Type B pancreatic cell (in vitro differentiated cells): ENCODE measurements around the gene AMN. TPM values are rescaled to one million over a fixed set of nuclear protein-coding genes. Genes with fewer than 3 reads are reported as not detected.

Experiments
- DNase-seq: peaks from one replicate; pipeline ENCODE4 v3.0.0; 2021; ENCODE audit warnings: mixed read lengths; ENCODE audit not compliant: unreplicated experiment; ENCODE audit errors: extremely low spot score
- H3K27ac Mint-ChIP-seq: 2 replicates; pipeline ENCODE4 v1.8.0; 2021; ENCODE audit warnings: mild to moderate bottlenecking, mixed read lengths
- H3K27me3 Mint-ChIP-seq: 2 replicates; pipeline ENCODE4 v1.8.0; 2021; ENCODE audit warnings: mixed read lengths
- H3K36me3 Mint-ChIP-seq: 2 replicates; pipeline ENCODE4 v1.8.0; 2021; ENCODE audit warnings: mixed read lengths
- H3K4me1 Mint-ChIP-seq: one replicate; pipeline ENCODE4 v1.8.0; 2021; ENCODE audit warnings: mixed read lengths; ENCODE audit not compliant: unreplicated experiment
- H3K4me3 Mint-ChIP-seq: 2 replicates; pipeline ENCODE4 v1.8.0; 2021; ENCODE audit warnings: mild to moderate bottlenecking, mixed read lengths
- H3K9me3 Mint-ChIP-seq: 2 replicates; pipeline ENCODE4 v1.8.0; 2021; ENCODE audit warnings: mixed read lengths
- CTCF ChIP-seq: fragments of 200-600 bp; sonication (generic); conservative IDR thresholded peaks from 2 replicates; pipeline ENCODE4 v1.5.0; 2021; ENCODE audit warnings: antibody characterized with exemption, mild to moderate bottlenecking
- total RNA-seq: library from RNA; stranded (reverse); gene quantifications from 2 replicates; pipeline ENCODE4 v1.2.1, GENCODE V29; 2021; ENCODE audit warnings: low replicate concordance

Gene AMN
- total RNA-seq, 1 donor from 2014 or later: 18.3 TPM

GRCh38 chr14:102917469-102918211 is 4.8 kb upstream of the AMN start:
- H3K9me3 Mint-ChIP-seq: no peaks in the 10 kb centered on the region
- H3K27me3 Mint-ChIP-seq: no peaks in the 10 kb centered on the region
- DNase-seq: no peak

GRCh38 chr14:102918438-102918837 is 4.0 kb upstream of the AMN start:
- DNase-seq: no peak
- Mint-ChIP-seq H3K9me3 (no peaks in the 10 kb centered on the region), H3K4me1 (no peaks in the 10 kb centered on the region), H3K4me3 (no peak overlapping the region), H3K27ac (no peak overlapping the region), H3K36me3 (no peaks in the 10 kb centered on the region), H3K27me3 (no peaks in the 10 kb centered on the region)
- no peak for TF ChIP-seq CTCF

More at GRCh38 chr14:102917469-102918211, 4.8 kb upstream of the AMN start:
- H3K36me3 Mint-ChIP-seq: no peaks in the 10 kb centered on the region
- no peaks in the 10 kb centered on the region for H3K4me1 Mint-ChIP-seq
- peak; percentile 74 for TF ChIP-seq CTCF
- H3K27ac Mint-ChIP-seq: no peak overlapping the region
- no peak overlapping the region for H3K4me3 Mint-ChIP-seq

GRCh38 chr14:102920273-102920997 is 2.0 kb upstream of the AMN start:
- H3K4me3 Mint-ChIP-seq: no peak overlapping the region
- no peak for DNase-seq
- no peaks in the 10 kb centered on the region for H3K9me3 Mint-ChIP-seq
- TF ChIP-seq CTCF: no peak
- H3K27ac Mint-ChIP-seq: no peak overlapping the region
- H3K36me3 Mint-ChIP-seq: no peaks in the 10 kb centered on the region
- H3K27me3 Mint-ChIP-seq: no peaks in the 10 kb centered on the region
- H3K4me1 Mint-ChIP-seq: no peaks in the 10 kb centered on the region

DNA sequence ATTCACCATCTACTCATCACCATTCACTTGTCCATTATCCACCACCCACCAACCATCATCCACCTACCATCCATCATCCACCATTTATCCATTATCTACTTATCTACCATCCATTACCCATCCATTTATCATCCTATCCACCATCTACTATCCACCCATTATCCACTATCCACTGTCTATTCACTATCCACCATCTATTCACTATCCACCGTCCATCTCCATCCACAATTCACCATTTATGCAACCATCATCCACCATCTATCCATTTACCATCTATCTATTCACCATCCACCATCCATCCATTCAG is 1.5 kb upstream of the AMN start:
- Mint-ChIP-seq H3K27me3 (peaks cover 2% of the 10 kb centered on the region), H3K36me3 (no peaks in the 10 kb centered on the region), H3K4me1 (no peaks in the 10 kb centered on the region), H3K27ac (no peak overlapping the region), H3K4me3 (no peak overlapping the region), H3K9me3 (no peaks in the 10 kb centered on the region)
- no peak for DNase-seq
- no peak for TF ChIP-seq CTCF

- no peak for TF ChIP-seq CTCF
- no peaks in the 10 kb centered on the region for H3K9me3 Mint-ChIP-seq
- no peak overlapping the region for H3K4me3 Mint-ChIP-seq
- H3K36me3 Mint-ChIP-seq: no peaks in the 10 kb centered on the region
- DNase-seq: no peak
- H3K4me1 Mint-ChIP-seq: no peaks in the 10 kb centered on the region
- no peak overlapping the region for H3K27ac Mint-ChIP-seq
- H3K27me3 Mint-ChIP-seq: peaks cover 14% of the 10 kb centered on the region
Observed at GRCh38 chr14:102923201-102923924, 900 bp downstream of the AMN start.
